Right atrium auricular region (tissue), 2 donors: ENCODE measurements around the gene TRPM3. TPM values are rescaled to one million over a fixed set of nuclear protein-coding genes. Genes with fewer than 3 reads are reported as not detected.

Source experiments
- DNase-seq: peaks from one replicate; pipeline ENCODE4 v3.0.0-alpha.2; 2019; ENCODE audit warnings: low spot score
- H3K27ac ChIP-seq, 2 donors: fragments of 200-600 bp; sonication (generic); 1 replicate in 1 of 2; 2 replicates in 1 of 2; pipeline ENCODE4 v1.5.1; 2016 to 2019
- H3K27me3 ChIP-seq, 2 donors: fragments of 200-600 bp; sonication (generic); one replicate each; pipeline versions ENCODE4 v1.5.1 to v1.6.0; 2017 to 2019
- H3K36me3 ChIP-seq: fragments of 200-600 bp; sonication (generic); one replicate; pipeline ENCODE4 v1.5.1; 2016
- H3K4me1 ChIP-seq, 2 donors: fragments of 200-600 bp; sonication (generic); one replicate each; pipeline versions ENCODE4 v1.5.1 to v1.6.0; 2017 to 2019
- H3K4me3 ChIP-seq, 2 donors: fragments of 200-600 bp; sonication (generic); 1 replicate in 1 of 2; 2 replicates in 1 of 2; pipeline ENCODE4 v1.5.1; 2017 to 2019; ENCODE audit warnings: mild to moderate bottlenecking in 1 of 2, moderate library complexity in 1 of 2
- H3K9me3 ChIP-seq, 2 donors: fragments of 200-600 bp; sonication (generic); one replicate each; pipeline ENCODE4 v1.5.1; 2019
- total RNA-seq, 2 donors: library from RNA; depleted of rRNA; stranded (reverse); fragments of >200 nt; gene quantifications; one replicate each; pipeline ENCODE4 v1.1.0, GENCODE V29; 2016
- TF ChIP-seq, protein P1 (sequence below), 2 donors: fragments of 200-600 bp; sonication (generic); IDR thresholded peaks; one replicate each; pipeline ENCODE4 v1.5.1; 2019; ENCODE audit warnings: antibody characterized with exemption in 2 of 2

The TRPM3 gene
- total RNA-seq, 2 donors from 2014 or later = 0.59 to 1.5 TPM

DNA sequence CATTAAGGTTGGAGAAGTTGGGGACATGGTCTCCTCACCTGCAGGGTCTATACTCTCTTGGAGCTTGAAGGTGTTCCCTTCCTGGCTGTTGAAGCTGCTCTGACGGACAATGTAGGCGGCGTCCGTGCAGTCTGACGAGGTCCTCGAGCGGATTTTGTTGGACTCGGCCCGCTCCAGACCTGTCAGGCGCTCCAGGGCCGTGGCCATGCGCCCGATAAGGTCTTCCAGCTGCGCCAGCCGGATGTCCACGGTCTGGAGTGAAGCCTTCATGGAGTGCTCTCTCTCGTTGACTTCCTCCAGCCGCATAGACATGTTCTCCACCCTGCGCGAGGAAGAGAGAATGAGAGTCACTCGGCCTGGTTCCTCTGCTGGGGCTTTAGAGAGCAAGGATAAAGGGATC lies 584.3 kb downstream of the TRPM3 start:
- no peaks in the 10 kb centered on the region for H3K27me3 ChIP-seq
- no peak overlapping the region for H3K27ac ChIP-seq
- TF ChIP-seq, protein P1, sequence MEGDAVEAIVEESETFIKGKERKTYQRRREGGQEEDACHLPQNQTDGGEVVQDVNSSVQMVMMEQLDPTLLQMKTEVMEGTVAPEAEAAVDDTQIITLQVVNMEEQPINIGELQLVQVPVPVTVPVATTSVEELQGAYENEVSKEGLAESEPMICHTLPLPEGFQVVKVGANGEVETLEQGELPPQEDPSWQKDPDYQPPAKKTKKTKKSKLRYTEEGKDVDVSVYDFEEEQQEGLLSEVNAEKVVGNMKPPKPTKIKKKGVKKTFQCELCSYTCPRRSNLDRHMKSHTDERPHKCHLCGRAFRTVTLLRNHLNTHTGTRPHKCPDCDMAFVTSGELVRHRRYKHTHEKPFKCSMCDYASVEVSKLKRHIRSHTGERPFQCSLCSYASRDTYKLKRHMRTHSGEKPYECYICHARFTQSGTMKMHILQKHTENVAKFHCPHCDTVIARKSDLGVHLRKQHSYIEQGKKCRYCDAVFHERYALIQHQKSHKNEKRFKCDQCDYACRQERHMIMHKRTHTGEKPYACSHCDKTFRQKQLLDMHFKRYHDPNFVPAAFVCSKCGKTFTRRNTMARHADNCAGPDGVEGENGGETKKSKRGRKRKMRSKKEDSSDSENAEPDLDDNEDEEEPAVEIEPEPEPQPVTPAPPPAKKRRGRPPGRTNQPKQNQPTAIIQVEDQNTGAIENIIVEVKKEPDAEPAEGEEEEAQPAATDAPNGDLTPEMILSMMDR (IDR thresholded peaks at IDR 0.05) = no peak
- no peak for DNase-seq
- H3K36me3 ChIP-seq = no peaks in the 10 kb centered on the region
- no peak overlapping the region for H3K4me3 ChIP-seq
- H3K9me3 ChIP-seq = no peaks in the 10 kb centered on the region
- no peaks in the 10 kb centered on the region for H3K4me1 ChIP-seq

DNA sequence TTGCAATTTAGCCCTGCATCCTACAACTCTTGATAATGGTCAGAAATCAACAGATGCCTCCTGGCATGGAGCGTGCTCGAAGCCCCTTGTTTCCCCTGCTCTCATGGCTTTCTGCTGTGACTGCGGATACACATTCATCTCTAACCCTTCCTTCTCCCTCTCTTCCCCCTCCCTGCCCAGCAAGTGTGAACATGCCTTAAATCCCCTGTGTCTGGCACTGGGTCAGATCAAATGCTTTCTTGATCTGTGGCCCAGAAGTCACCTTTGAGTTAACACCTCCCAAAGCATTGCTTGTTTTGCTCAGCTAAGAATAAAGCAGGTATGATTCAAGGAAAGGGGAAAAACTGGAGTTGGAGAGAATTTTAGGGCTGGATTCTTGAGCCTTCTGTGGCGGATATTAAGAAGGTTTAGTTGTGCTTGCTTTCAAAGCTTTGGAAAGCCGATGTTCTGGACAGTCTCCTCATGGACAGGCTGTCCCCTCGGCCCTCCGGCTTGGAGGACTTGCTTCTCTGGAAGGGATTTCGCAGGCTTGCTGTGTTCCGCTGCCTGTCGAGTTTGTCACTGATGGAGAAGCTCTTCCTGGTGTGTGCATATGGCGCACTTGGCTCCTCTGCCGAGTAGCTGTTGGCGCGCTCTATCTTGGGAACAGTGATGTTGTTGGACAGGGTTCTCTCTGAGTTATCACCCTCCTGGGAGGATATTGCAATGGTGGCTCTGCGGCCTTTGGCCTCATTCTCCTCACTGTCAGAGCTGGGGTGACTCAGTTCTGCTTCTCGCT lies 585.7 kb downstream of the TRPM3 start:
- Histone ChIP-seq H3K9me3 (no peaks in the 10 kb centered on the region), H3K27ac (no peak overlapping the region), H3K4me1 (no peaks in the 10 kb centered on the region), H3K36me3 (no peaks in the 10 kb centered on the region), H3K4me3 (no peak overlapping the region), H3K27me3 (no peaks in the 10 kb centered on the region)
- DNase-seq = no peak
- TF ChIP-seq, protein P1 (IDR thresholded peaks at IDR 0.05) = no peak

DNA sequence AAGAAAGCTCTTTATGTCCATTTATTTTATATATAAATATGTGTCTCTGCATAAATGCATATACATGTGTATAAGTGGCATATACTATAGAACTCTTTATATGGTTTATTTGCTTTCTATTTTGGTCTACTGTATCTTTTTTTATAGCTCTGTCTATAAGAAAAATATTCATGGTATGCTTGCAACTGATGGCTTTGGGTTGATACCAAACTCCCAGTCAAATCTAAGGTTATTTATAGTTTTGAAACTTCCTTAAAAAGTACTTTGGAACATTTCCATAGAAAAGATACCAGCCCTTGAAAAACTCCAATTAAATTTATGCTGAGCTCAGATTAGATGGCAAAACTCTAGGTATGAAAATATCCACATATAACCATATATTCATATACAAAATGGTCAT lies 587.0 kb downstream of the TRPM3 start:
- TF ChIP-seq, protein P1 (IDR thresholded peaks at IDR 0.05) = no peak
- no peak overlapping the region for H3K4me3 ChIP-seq

DNA sequence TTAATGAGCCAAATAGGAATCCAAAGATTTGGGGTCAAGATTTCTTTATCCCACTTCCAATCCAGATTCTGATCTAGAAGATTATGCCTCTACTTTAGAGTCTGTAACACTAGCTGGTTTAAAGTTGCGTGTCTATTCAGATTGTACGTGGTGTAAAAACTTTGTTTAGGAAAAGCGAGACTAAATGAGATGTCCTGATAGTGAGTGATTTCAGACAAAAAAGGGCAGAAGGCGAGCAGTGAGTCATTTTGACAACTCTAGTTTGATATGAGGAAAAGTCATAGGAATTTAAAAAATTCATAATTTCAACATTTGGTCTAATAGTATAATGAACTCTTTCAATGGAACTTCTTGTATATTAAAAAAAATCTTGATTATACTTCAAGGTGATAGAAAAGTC lies 587.4 kb downstream of the TRPM3 start:
- H3K9me3 ChIP-seq = no peaks in the 10 kb centered on the region
- H3K4me1 ChIP-seq = no peaks in the 10 kb centered on the region
- DNase-seq = no peak
- TF ChIP-seq, protein P1 (IDR thresholded peaks at IDR 0.05) = no peak
- H3K36me3 ChIP-seq = no peaks in the 10 kb centered on the region
- H3K27ac ChIP-seq = no peak overlapping the region
- H3K4me3 ChIP-seq = no peak overlapping the region
- no peaks in the 10 kb centered on the region for H3K27me3 ChIP-seq

More for the DNA sequence above, 587.0 kb downstream of the TRPM3 start:
- no peaks in the 10 kb centered on the region for H3K4me1 ChIP-seq
- H3K27ac ChIP-seq = no peak overlapping the region
- H3K27me3 ChIP-seq = no peaks in the 10 kb centered on the region
- DNase-seq = no peak
- H3K36me3 ChIP-seq = no peaks in the 10 kb centered on the region
- H3K9me3 ChIP-seq = no peaks in the 10 kb centered on the region

DNA sequence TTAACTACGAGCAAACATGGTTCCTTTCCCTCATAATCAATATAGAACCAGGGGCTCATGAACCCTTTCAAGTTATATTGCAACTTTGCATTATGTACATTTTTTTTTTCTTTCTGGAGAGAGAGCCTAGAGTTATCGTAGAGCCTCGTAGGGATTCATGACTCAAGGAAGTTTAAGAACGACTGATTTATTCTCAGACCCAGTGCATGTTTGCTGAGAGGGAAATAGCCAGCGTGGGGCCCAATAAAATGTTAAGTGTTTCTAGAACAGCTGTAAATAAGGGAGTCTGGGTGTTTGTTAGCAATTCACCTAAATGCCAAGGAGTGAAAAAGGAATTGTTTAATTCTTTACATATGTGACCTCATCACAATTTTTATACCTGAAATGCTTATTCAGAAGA lies 587.9 kb downstream of the TRPM3 start:
- H3K4me3 ChIP-seq = no peak overlapping the region
- DNase-seq = no peak
- no peaks in the 10 kb centered on the region for H3K4me1 ChIP-seq
- no peak overlapping the region for H3K27ac ChIP-seq
- H3K9me3 ChIP-seq = no peaks in the 10 kb centered on the region
- H3K36me3 ChIP-seq = no peaks in the 10 kb centered on the region
- H3K27me3 ChIP-seq = no peaks in the 10 kb centered on the region
- TF ChIP-seq, protein P1 (IDR thresholded peaks at IDR 0.05) = no peak

DNA sequence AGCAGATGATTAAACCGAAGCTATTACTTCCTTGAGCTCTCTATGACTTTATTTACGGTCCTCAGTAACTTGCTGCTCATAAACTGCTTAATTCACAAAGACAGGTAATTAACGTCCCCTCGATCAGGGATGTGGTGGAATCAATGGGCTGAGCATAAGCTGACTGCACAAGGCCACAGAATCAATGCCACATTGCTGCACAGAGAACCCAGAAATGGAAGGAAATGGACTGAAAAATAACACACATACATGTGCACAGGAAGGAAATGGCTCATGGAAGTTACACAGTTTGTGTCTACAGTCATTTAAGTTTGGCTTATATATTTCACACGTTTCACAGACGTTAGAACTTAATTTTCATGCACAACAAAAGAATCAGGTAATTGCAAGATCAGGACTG lies 588.7 kb downstream of the TRPM3 start:
- H3K4me1 ChIP-seq = no peaks in the 10 kb centered on the region
- H3K4me3 ChIP-seq = no peak overlapping the region
- DNase-seq = no peak
- H3K27ac ChIP-seq = no peak overlapping the region
- TF ChIP-seq, protein P1 (IDR thresholded peaks at IDR 0.05) = no peak
- H3K9me3 ChIP-seq = no peaks in the 10 kb centered on the region
- no peaks in the 10 kb centered on the region for H3K27me3 ChIP-seq
- H3K36me3 ChIP-seq = no peaks in the 10 kb centered on the region
